CD8-positive, alpha-beta memory T cell (primary cell): ENCODE measurements around the gene CFAP298. TPM values are rescaled to one million over a fixed set of nuclear protein-coding genes. Genes with fewer than 3 reads are reported as not detected.

Source experiments
- CTCF ChIA-PET: fragments of 350-600 bp; sonication (Branson Sonifier 250); formaldehyde crosslinking; loops from one replicate; lab custom pipeline; 2021; ENCODE audit warnings: antibody characterized with exemption; lab: Charles Lee
- POLR2A ChIA-PET: fragments of 350-600 bp; sonication (Branson Sonifier 250); formaldehyde crosslinking; loops from one replicate; lab custom pipeline; 2021; ENCODE audit warnings: antibody characterized with exemption; lab: Charles Lee
- DNase-seq, 5 donors: peaks; one replicate each; pipeline versions ENCODE4 v3.0.0 to v3.0.0-alpha.2; 2020 to 2022; ENCODE audit warnings: mixed read lengths in 1 of 5
- H3K27ac ChIP-seq: one replicate; pipeline ENCODE4 v1.7.0; 2013; ENCODE audit warnings: low read depth, mild to moderate bottlenecking, low read length, moderate library complexity
- H3K27me3 ChIP-seq: 2 replicates; pipeline ENCODE4 v1.7.0; 2013; ENCODE audit warnings: low read length, mild to moderate bottlenecking; ENCODE audit not compliant: insufficient read depth, poor library complexity, severe bottlenecking
- H3K36me3 ChIP-seq: 2 replicates; pipeline ENCODE4 v1.7.0; 2013; ENCODE audit warnings: mild to moderate bottlenecking, low read length, moderate library complexity; ENCODE audit not compliant: insufficient read depth
- H3K4me1 ChIP-seq: 2 replicates; pipeline ENCODE4 v1.7.0; 2013; ENCODE audit warnings: mild to moderate bottlenecking, low read length, moderate library complexity; ENCODE audit not compliant: insufficient read depth
- H3K4me3 ChIP-seq: 2 replicates; pipeline ENCODE4 v1.7.0; 2013; ENCODE audit warnings: mild to moderate bottlenecking, low read length
- H3K9me3 ChIP-seq: 2 replicates; pipeline ENCODE4 v1.7.0; 2013; ENCODE audit warnings: mild to moderate bottlenecking, low read length
- H3K27ac Mint-ChIP-seq, 8 donors: one replicate each; pipeline ENCODE4 v1.8.0; 2020 to 2021; ENCODE audit warnings: mixed read lengths in 8 of 8, mild to moderate bottlenecking in 6 of 8, inconsistent platforms in 3 of 8, moderate library complexity in 3 of 8
- H3K27me3 Mint-ChIP-seq, 2 donors: one replicate each; pipeline ENCODE4 v1.8.0; 2020 to 2021; ENCODE audit warnings: mixed read lengths in 2 of 2, mild to moderate bottlenecking in 1 of 2, moderate library complexity in 1 of 2
- H3K36me3 Mint-ChIP-seq, 3 donors: one replicate each; pipeline ENCODE4 v1.8.0; 2020 to 2021; ENCODE audit warnings: mixed read lengths in 3 of 3, inconsistent platforms in 1 of 3, mild to moderate bottlenecking in 1 of 3
- H3K4me1 Mint-ChIP-seq, 3 donors: one replicate each; pipeline ENCODE4 v1.8.0; 2020 to 2021; ENCODE audit warnings: mixed read lengths in 3 of 3, inconsistent platforms in 1 of 3, mild to moderate bottlenecking in 1 of 3
- H3K4me3 Mint-ChIP-seq, 7 donors: one replicate each; pipeline ENCODE4 v1.8.0; 2020 to 2021; ENCODE audit warnings: mixed read lengths in 7 of 7, mild to moderate bottlenecking in 6 of 7, moderate library complexity in 4 of 7, inconsistent platforms in 2 of 7
- H3K9me3 Mint-ChIP-seq, 5 donors: one replicate each; pipeline ENCODE4 v1.8.0; 2020 to 2022; ENCODE audit warnings: mixed read lengths in 5 of 5, mild to moderate bottlenecking in 3 of 5, moderate library complexity in 2 of 5, inconsistent platforms in 1 of 5
- polyA plus RNA-seq: library from polyadenylated mRNA; unstranded; fragments of 300-500 nt; fragmentation: Illumina TruSeq; gene quantifications from one replicate; pipeline ENCODE4 v1.2.3, GENCODE V29; 2021
- total RNA-seq, 2 experiments: library from RNA; stranded (reverse); gene quantifications; one replicate each; pipeline ENCODE4 v1.2.3, GENCODE V29; 2021

Gene CFAP298
- total and polyA plus RNA-seq, 3 experiments from 2014 or later, result 49.4 to 62.8 (median 51.9) TPM

DNA sequence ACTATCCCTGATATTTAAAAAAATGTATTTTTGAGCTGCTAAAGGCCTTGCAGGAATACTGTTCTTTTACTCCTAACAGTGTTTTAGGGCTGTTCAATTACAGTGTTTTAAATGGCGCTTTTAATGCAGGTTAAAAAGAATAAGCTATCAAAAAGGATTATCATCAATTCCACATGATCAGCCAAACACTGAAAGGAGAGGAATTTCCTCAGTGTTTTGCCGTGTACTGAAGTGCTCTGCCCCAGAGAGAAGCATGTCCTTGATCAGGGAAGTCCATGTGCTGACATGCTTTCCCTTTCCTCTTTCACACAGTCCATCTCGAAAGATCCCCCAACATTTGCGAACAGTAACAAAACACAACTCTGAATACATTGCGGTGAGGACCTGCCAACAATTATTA lies 3.3 kb downstream of the CFAP298 start:
- H3K36me3 ChIP-seq, result peaks cover 28% of the 10 kb centered on the region
- ChIA-PET POLR2A (interaction anchor here (0.7 to 1.0 kb wide), 3 partner anchors 15 to 197 kb away, joined by 3 read pairs; no protein-coding TSS in a partner anchor), CTCF (interaction anchor here (1.9 to 2.1 kb wide), 2 partner anchors 9 to 39 kb away, joined by 4 to 9 read pairs; no protein-coding TSS in a partner anchor)
- Mint-ChIP-seq H3K27ac (peak overlapping the region in 2 of 8 donors; percentile 13 to 51), H3K9me3 (no peaks in the 10 kb centered on the region), H3K4me1 (peaks cover 14 to 29% (median 25%) of the 10 kb centered on the region in 3 donors), H3K4me3 (peak overlapping the region in 1 of 7 donors; percentile 86), H3K27me3 (peaks cover 0 to 2% of the 10 kb centered on the region in 2 donors), H3K36me3 (peaks cover 9 to 64% (median 26%) of the 10 kb centered on the region in 3 donors)
- H3K4me1 ChIP-seq, result peaks cover 13% of the 10 kb centered on the region
- no peak for DNase-seq
- H3K9me3 ChIP-seq, result no peaks in the 10 kb centered on the region
- no peaks in the 10 kb centered on the region for H3K27me3 ChIP-seq
- no peak overlapping the region for H3K27ac ChIP-seq
- H3K4me3 ChIP-seq, result no peak overlapping the region

DNA sequence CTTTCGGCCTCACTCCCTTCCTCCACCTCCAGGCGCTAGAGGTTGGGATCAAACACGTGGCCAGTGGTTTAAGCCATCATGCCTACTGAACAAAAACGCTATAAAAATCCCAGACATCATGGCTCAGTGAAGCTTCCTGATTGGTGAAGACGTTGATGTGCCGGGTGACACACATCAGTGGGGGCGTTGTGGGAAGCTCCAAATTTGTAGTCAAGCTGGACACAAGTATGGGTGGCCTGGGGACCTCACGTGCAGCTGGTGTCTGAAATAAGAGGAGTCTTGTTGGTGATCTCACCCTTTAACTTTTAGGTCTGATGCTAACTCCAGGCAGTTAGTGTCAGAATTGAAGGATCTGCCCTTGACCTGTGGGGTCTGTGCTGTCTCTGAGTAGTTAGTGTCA lies 6.7 kb downstream of the CFAP298 start:
- no peak overlapping the region for H3K4me3 ChIP-seq
- no peaks in the 10 kb centered on the region for H3K27me3 ChIP-seq
- Mint-ChIP-seq H3K9me3 (no peaks in the 10 kb centered on the region), H3K27me3 (no peaks in the 10 kb centered on the region), H3K36me3 (peaks cover 15 to 78% (median 38%) of the 10 kb centered on the region in 3 donors), H3K27ac (no peak overlapping the region), H3K4me1 (peaks cover 7 to 17% (median 15%) of the 10 kb centered on the region in 3 donors), H3K4me3 (no peak overlapping the region)
- H3K9me3 ChIP-seq, result no peaks in the 10 kb centered on the region
- peaks cover 47% of the 10 kb centered on the region for H3K36me3 ChIP-seq
- peaks cover 2% of the 10 kb centered on the region for H3K4me1 ChIP-seq
- ChIA-PET POLR2A (no interaction called here), CTCF (interaction anchor here (1.7 kb wide), 1 partner anchor 202 kb away, joined by 5 read pairs; no protein-coding TSS in a partner anchor)
- H3K27ac ChIP-seq, result no peak overlapping the region
- DNase-seq, result no peak

DNA sequence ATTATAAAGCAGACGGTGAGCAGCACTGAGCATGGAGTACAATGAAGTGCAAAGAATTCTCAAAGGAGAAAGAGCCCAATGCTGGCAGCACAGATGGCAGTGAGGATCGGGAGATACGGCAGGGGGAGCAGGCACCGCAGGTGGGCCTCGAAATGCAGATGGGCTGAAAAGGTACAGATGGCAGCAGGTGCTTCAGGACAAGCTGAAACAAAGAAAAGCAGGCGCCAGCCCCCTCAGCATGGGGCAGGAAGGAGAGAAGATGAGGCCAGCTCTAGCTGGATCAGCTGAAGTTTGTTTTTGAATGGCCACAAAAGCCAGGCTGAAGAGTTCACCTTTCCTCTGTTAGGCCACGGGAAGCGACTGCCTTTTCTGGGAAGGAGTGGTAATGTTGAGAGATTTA lies 7.7 kb downstream of the CFAP298 start:
- no peak for DNase-seq
- Histone ChIP-seq H3K27me3 (no peaks in the 10 kb centered on the region), H3K9me3 (no peaks in the 10 kb centered on the region), H3K36me3 (peaks cover 57% of the 10 kb centered on the region), H3K4me1 (no peaks in the 10 kb centered on the region), H3K27ac (no peak overlapping the region), H3K4me3 (no peak overlapping the region)
- Mint-ChIP-seq H3K36me3 (peaks cover 15 to 82% (median 40%) of the 10 kb centered on the region in 3 donors), H3K27me3 (no peaks in the 10 kb centered on the region), H3K27ac (peak overlapping the region in 2 of 8 donors; percentile 35 to 68), H3K9me3 (no peaks in the 10 kb centered on the region), H3K4me3 (no peak overlapping the region), H3K4me1 (peaks cover 5 to 12% (median 7%) of the 10 kb centered on the region in 3 donors)
- ChIA-PET CTCF (interaction anchor here (1.7 kb wide), 1 partner anchor 201 kb away, joined by 5 read pairs; no protein-coding TSS in a partner anchor), POLR2A (no interaction called here)

DNA sequence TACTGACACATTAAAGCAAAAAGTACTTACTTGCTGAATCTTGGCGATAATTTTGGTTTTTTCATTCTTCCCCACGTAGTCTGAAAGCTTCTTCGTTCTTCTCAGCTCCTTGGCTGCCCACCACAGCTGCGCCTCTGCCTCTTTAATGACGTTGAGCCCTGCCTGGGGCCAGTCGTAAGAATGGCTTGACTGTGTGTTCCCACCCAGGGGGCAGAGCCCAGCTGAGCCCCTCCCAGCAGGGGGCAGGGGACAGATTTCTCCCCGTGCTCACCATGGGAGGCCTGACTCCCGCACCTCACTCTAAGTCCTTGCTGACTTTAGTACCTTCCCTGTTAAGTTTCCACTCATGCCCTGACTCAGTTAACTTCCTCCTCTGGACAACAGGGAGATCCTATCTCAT lies 9.0 kb downstream of the CFAP298 start:
- peaks cover 0 to 7% (median 3%) of the 10 kb centered on the region in 3 donors for H3K4me1 Mint-ChIP-seq
- Histone ChIP-seq H3K27me3 (no peaks in the 10 kb centered on the region), H3K27ac (no peak overlapping the region), H3K36me3 (peaks cover 63% of the 10 kb centered on the region), H3K4me3 (no peak overlapping the region), H3K9me3 (no peaks in the 10 kb centered on the region), H3K4me1 (no peaks in the 10 kb centered on the region)
- peak overlapping the region in 1 of 7 donors; percentile 75 for H3K4me3 Mint-ChIP-seq
- DNase-seq, result no peak
- H3K9me3 Mint-ChIP-seq, result no peaks in the 10 kb centered on the region
- H3K27ac Mint-ChIP-seq, result peak overlapping the region in 1 of 8 donors; percentile 77
- ChIA-PET CTCF (no interaction called here), POLR2A (no interaction called here)
- peaks cover 15 to 84% (median 34%) of the 10 kb centered on the region in 3 donors for H3K36me3 Mint-ChIP-seq
- no peaks in the 10 kb centered on the region for H3K27me3 Mint-ChIP-seq

DNA sequence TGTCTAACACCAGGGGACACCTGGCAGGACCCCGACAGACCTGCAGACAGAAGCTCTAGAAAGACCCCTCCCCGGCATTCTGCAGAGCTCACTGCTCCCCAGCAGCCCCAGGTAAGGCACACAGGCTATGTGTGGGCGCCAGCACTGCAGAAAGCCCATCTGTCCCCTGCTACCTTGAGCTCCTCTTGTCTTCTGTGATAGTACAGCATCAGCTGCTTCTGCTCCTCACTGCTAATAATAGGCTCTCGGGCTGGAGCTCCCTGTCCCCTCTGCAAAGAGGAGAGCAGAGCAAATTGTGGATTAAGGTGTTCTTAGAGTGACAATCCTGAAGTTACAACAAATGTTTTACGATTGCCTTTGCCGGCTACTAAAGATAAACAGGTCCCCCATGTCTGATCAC lies 10.1 kb downstream of the CFAP298 start:
- no peak for DNase-seq
- H3K36me3 ChIP-seq, result peaks cover 63% of the 10 kb centered on the region
- H3K9me3 ChIP-seq, result no peaks in the 10 kb centered on the region
- no peaks in the 10 kb centered on the region for H3K4me1 ChIP-seq
- H3K27ac ChIP-seq, result no peak overlapping the region
- peaks cover 0 to 3% (median 3%) of the 10 kb centered on the region in 3 donors for H3K4me1 Mint-ChIP-seq
- peaks cover 15 to 76% (median 30%) of the 10 kb centered on the region in 3 donors for H3K36me3 Mint-ChIP-seq
- ChIA-PET CTCF (interaction anchor here (1.0 to 4.2 kb wide), 10 partner anchors 10 to 206 kb away, joined by 3 to 73 read pairs (median 12); partner anchors contain the start of gene CFAP298), POLR2A (interaction anchor here (1.5 kb wide), 1 partner anchor 10 kb away, joined by 6 read pairs; the partner anchor contains the start of gene CFAP298)
- no peaks in the 10 kb centered on the region for H3K9me3 Mint-ChIP-seq
- no peak overlapping the region for H3K4me3 Mint-ChIP-seq
- H3K27me3 Mint-ChIP-seq, result no peaks in the 10 kb centered on the region
- H3K4me3 ChIP-seq, result no peak overlapping the region
- peak overlapping the region in 3 of 8 donors; percentile 19 to 70 (median 65) for H3K27ac Mint-ChIP-seq
- no peaks in the 10 kb centered on the region for H3K27me3 ChIP-seq

DNA sequence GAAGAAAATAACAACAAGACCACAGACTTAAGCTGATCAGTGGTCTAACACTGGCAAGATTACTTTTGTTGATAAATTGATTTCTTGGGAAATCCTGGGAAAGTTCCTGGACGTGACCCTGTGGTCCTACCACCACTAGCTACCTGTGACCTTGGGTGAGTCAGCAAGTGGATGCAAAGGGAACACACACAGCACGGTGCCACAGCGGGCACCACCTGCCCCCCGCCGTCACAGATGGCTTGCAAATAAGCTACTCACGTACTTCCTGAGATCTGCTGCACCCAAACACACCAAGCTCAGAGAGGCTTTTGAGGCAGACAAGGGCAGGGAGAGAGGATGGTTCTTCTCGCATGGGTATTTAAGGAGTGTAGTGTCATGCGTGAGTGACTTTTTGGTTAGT lies 12.7 kb downstream of the CFAP298 start:
- H3K4me3 ChIP-seq, result no peak overlapping the region
- CTCF ChIA-PET, result interaction anchor here (0.6 to 4.2 kb wide), 9 partner anchors 10 to 197 kb away, joined by 3 to 73 read pairs (median 9); partner anchors contain the start of gene EVA1C
- H3K4me3 Mint-ChIP-seq, result no peak overlapping the region
- no peaks in the 10 kb centered on the region for H3K9me3 ChIP-seq
- no peaks in the 10 kb centered on the region for H3K27me3 Mint-ChIP-seq
- no peak overlapping the region for H3K27ac ChIP-seq
- H3K27me3 ChIP-seq, result no peaks in the 10 kb centered on the region
- H3K9me3 Mint-ChIP-seq, result no peaks in the 10 kb centered on the region
- no peaks in the 10 kb centered on the region for H3K4me1 ChIP-seq
- peaks cover 6 to 51% (median 19%) of the 10 kb centered on the region in 3 donors for H3K36me3 Mint-ChIP-seq
- POLR2A ChIA-PET, result interaction anchor here (0.6 kb wide), 1 partner anchor 196 kb away, joined by 3 read pairs; no protein-coding TSS in a partner anchor
- peaks cover 2 to 8% (median 3%) of the 10 kb centered on the region in 3 donors for H3K4me1 Mint-ChIP-seq
- H3K36me3 ChIP-seq, result peaks cover 42% of the 10 kb centered on the region
- DNase-seq, result no peak
- peak overlapping the region in 1 of 8 donors; percentile 0 for H3K27ac Mint-ChIP-seq

DNA sequence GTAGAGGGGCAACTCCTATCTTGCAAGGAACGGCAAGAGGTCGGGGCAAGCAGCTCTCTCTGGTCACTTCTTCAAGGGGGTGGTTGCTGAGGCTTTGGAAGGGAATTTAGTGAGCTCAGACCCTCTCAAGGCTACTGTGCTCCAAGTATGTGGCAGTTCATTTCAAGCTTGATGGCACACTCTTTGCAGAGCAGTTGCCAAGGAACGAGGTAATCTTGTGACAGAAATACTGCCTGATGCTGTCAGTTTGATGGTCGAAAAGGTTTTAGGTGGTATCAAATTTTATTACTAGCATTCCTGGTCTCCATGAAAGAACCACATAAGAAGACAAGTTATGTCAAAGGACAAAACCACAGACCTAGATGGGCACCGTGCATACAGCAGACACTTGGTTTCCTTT lies 13.1 kb downstream of the CFAP298 start:
- no peak overlapping the region for H3K27ac ChIP-seq
- CTCF ChIA-PET, result interaction anchor here (0.7 to 4.2 kb wide), 7 partner anchors 10 to 197 kb away, joined by 3 to 73 read pairs (median 9); no protein-coding TSS in a partner anchor
- H3K4me3 ChIP-seq, result no peak overlapping the region
- H3K27ac Mint-ChIP-seq, result no peak overlapping the region
- POLR2A ChIA-PET, result interaction anchor here (0.5 to 0.6 kb wide), 2 partner anchors 145 to 196 kb away, joined by 3 to 5 read pairs; no protein-coding TSS in a partner anchor
- H3K36me3 ChIP-seq, result peaks cover 37% of the 10 kb centered on the region
- no peak overlapping the region for H3K4me3 Mint-ChIP-seq
- H3K27me3 Mint-ChIP-seq, result no peaks in the 10 kb centered on the region
- no peaks in the 10 kb centered on the region for H3K27me3 ChIP-seq
- H3K4me1 Mint-ChIP-seq, result peaks cover 2 to 8% (median 3%) of the 10 kb centered on the region in 3 donors
- no peak for DNase-seq
- no peaks in the 10 kb centered on the region for H3K4me1 ChIP-seq
- H3K36me3 Mint-ChIP-seq, result peaks cover 6 to 47% (median 16%) of the 10 kb centered on the region in 3 donors
- H3K9me3 ChIP-seq, result no peaks in the 10 kb centered on the region
- H3K9me3 Mint-ChIP-seq, result no peaks in the 10 kb centered on the region

DNA sequence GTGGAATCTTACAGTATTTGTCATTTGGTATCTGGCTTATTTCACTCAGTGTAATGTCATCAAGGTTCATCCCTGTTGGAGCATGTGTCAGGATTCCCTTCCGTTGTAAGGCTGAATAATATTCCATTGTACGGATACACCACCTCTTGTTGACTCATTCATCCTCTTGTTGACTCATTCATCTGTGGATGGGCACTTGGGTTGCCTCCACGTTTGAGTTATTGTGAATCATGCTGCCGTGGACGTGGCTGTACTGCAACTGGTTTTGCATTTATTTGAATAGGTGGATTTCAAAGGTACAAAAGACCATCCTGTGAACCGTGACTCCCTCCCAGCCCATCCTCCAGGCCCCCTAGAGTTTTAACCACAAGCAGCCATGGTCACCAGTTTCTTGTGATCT lies 15.0 kb downstream of the CFAP298 start:
- no peak overlapping the region for H3K27ac ChIP-seq
- H3K9me3 ChIP-seq, result no peaks in the 10 kb centered on the region
- no peaks in the 10 kb centered on the region for H3K4me1 ChIP-seq
- H3K4me3 ChIP-seq, result no peak overlapping the region
- Mint-ChIP-seq H3K27me3 (no peaks in the 10 kb centered on the region), H3K4me1 (peaks cover 2 to 4% (median 3%) of the 10 kb centered on the region in 3 donors), H3K9me3 (no peaks in the 10 kb centered on the region), H3K4me3 (no peak overlapping the region), H3K36me3 (peaks cover 0 to 28% (median 8%) of the 10 kb centered on the region in 3 donors), H3K27ac (peak overlapping the region in 3 of 8 donors; percentile 2 to 82 (median 32))
- no peak for DNase-seq
- POLR2A ChIA-PET, result interaction anchor here (0.6 kb wide), 1 partner anchor 192 kb away, joined by 4 read pairs; no protein-coding TSS in a partner anchor
- H3K27me3 ChIP-seq, result no peaks in the 10 kb centered on the region
- H3K36me3 ChIP-seq, result peaks cover 18% of the 10 kb centered on the region
- CTCF ChIA-PET, result no interaction called here
